PC-9 (cell line): ENCODE data around the gene TRIM24. TPM values are rescaled to one million over a fixed set of nuclear protein-coding genes. Genes with fewer than 3 reads are reported as not detected.
A peak's percentile ranks its signal among the peaks of the same experiment; 100 is the strongest.

Experiments
- BruUV-seq: library from RNA; stranded (reverse); fragments of 400-500 nt; replicated peaks from 2 replicates; lab custom pipeline; 2021; lab: Mats Ljungman, UMichigan
- CTCF ChIA-PET: fragments of 300-600 bp; sonication (Branson Sonifier 250); formaldehyde crosslinking; loops from one replicate; lab custom pipeline; 2022; ENCODE audit warnings: antibody characterized with exemption; lab: Charles Lee
- POLR2A ChIA-PET: fragments of 300-600 bp; sonication (Branson Sonifier 250); formaldehyde crosslinking; loops from one replicate; lab custom pipeline; 2022; ENCODE audit warnings: antibody characterized with exemption; ENCODE audit not compliant: unreplicated experiment; lab: Charles Lee
- DNase-seq, 2 experiments: peaks; one replicate each; pipeline versions ENCODE4 v3.0.0 to v3.0.0-alpha.2; 2015 to 2022; ENCODE audit warnings: mixed read lengths in 1 of 2
- H2AFZ ChIP-seq: fragments of 200-600 bp; sonication (generic); 2 replicates; pipeline ENCODE4 v1.8.1; 2017; ENCODE audit warnings: antibody characterized with exemption
- H3F3A ChIP-seq: fragments of 200-600 bp; sonication (generic); 2 replicates; pipeline ENCODE4 v1.8.1; 2017; ENCODE audit warnings: antibody characterized with exemption, mild to moderate bottlenecking, low read depth; ENCODE audit not compliant: insufficient read depth
- H3K27ac ChIP-seq: fragments of 200-600 bp; sonication (generic); 2 replicates; pipeline ENCODE4 v1.6.1; 2016; ENCODE audit warnings: mixed run types
- H3K27me3 ChIP-seq: fragments of 200-600 bp; sonication (generic); 2 replicates; pipeline ENCODE4 v1.6.1; 2016; ENCODE audit warnings: low read depth, mixed run types; ENCODE audit not compliant: insufficient read depth
- H3K36me3 ChIP-seq: fragments of 200-600 bp; sonication (generic); 2 replicates; pipeline ENCODE4 v1.6.1; 2016; ENCODE audit warnings: low read depth, mixed run types
- H3K4me1 ChIP-seq: fragments of 200-600 bp; sonication (generic); replicated peaks from 2 replicates; pipeline ENCODE4 v1.6.1; 2016; ENCODE audit warnings: mixed run types; ENCODE audit not compliant: insufficient read depth
- H3K4me2 ChIP-seq: fragments of 200-600 bp; sonication (generic); 2 replicates; pipeline ENCODE4 v1.6.1; 2017; ENCODE audit warnings: mixed run types
- H3K4me3 ChIP-seq: fragments of 200-600 bp; sonication (generic); 2 replicates; pipeline ENCODE4 v1.6.1; 2016; ENCODE audit warnings: mixed run types
- H3K79me2 ChIP-seq: fragments of 200-600 bp; sonication (generic); 2 replicates; pipeline ENCODE4 v1.6.1; 2017; ENCODE audit warnings: low read depth, mixed run types
- H3K9me2 ChIP-seq: fragments of 200-600 bp; sonication (generic); 2 replicates; pipeline ENCODE4 v1.8.1; 2017; ENCODE audit warnings: mild to moderate bottlenecking; ENCODE audit not compliant: insufficient read depth
- H3K9me3 ChIP-seq: fragments of 200-600 bp; sonication (generic); 2 replicates; pipeline ENCODE4 v1.8.1; 2016; ENCODE audit warnings: low read depth; ENCODE audit not compliant: insufficient read depth
- H4K20me1 ChIP-seq: fragments of 200-600 bp; sonication (generic); 2 replicates; pipeline ENCODE4 v1.8.1; 2017; ENCODE audit not compliant: insufficient read depth
- EZH2 ChIP-seq: fragments of 200-600 bp; sonication (generic); IDR thresholded peaks from 2 replicates; pipeline ENCODE4 v1.8.0; 2017; ENCODE audit warnings: antibody characterized with exemption, low read depth
- intact Hi-C: fragments of 100-400 bp; cut with micrococcal nuclease; formaldehyde crosslinking; loops from one replicate; pipeline ENCODE4 v1.10.0; 2022; ENCODE audit not compliant: unreplicated experiment
- total RNA-seq: library from RNA; stranded (reverse); gene quantifications from 2 replicates; pipeline ENCODE4 v1.2.3, GENCODE V29; 2021
- TF ChIP-seq, protein P1 (sequence below): fragments of 200-600 bp; sonication (generic); conservative IDR thresholded peaks from 2 replicates; pipeline ENCODE4 v1.6.1; 2017; ENCODE audit warnings: mixed run types, antibody characterized with exemption, mild to moderate bottlenecking, moderate library complexity

Gene TRIM24
- total RNA-seq, 1 experiment from 2014 or later: 20.5 TPM

- Histone ChIP-seq H3F3A (no peaks in the 10 kb centered on the region), H3K4me1 (no peaks in the 10 kb centered on the region), H3K27me3 (no peaks in the 10 kb centered on the region), H2AFZ (no peak overlapping the region), H3K79me2 (no peaks in the 10 kb centered on the region), H3K36me3 (peaks cover 27% of the 10 kb centered on the region), H3K9me2 (0 out of 2 replicates have a peak, but pooled peaks cover 3% of the 10 kb centered on the region), H3K4me2 (no peak overlapping the region), H3K27ac (no peak overlapping the region), H3K9me3 (no peaks in the 10 kb centered on the region), H4K20me1 (no peaks in the 10 kb centered on the region), H3K4me3 (no peak overlapping the region)
- peak in 1 of 2 experiments; percentile 10 for DNase-seq
- no peak for TF ChIP-seq EZH2
- TF ChIP-seq, protein P1, sequence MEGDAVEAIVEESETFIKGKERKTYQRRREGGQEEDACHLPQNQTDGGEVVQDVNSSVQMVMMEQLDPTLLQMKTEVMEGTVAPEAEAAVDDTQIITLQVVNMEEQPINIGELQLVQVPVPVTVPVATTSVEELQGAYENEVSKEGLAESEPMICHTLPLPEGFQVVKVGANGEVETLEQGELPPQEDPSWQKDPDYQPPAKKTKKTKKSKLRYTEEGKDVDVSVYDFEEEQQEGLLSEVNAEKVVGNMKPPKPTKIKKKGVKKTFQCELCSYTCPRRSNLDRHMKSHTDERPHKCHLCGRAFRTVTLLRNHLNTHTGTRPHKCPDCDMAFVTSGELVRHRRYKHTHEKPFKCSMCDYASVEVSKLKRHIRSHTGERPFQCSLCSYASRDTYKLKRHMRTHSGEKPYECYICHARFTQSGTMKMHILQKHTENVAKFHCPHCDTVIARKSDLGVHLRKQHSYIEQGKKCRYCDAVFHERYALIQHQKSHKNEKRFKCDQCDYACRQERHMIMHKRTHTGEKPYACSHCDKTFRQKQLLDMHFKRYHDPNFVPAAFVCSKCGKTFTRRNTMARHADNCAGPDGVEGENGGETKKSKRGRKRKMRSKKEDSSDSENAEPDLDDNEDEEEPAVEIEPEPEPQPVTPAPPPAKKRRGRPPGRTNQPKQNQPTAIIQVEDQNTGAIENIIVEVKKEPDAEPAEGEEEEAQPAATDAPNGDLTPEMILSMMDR: no peak
- intact Hi-C loops: no loop called here
- ChIA-PET CTCF (no interaction called here), POLR2A (interaction anchor here (0.6 kb wide), 1 partner anchor 233 kb away, joined by 3 read pairs; no protein-coding TSS in a partner anchor)
- no TSS peak for BruUV-seq
These were observed 83.7 kb downstream of the TRIM24 start for GRCh38 chr7:138543739-138544138.

DNA sequence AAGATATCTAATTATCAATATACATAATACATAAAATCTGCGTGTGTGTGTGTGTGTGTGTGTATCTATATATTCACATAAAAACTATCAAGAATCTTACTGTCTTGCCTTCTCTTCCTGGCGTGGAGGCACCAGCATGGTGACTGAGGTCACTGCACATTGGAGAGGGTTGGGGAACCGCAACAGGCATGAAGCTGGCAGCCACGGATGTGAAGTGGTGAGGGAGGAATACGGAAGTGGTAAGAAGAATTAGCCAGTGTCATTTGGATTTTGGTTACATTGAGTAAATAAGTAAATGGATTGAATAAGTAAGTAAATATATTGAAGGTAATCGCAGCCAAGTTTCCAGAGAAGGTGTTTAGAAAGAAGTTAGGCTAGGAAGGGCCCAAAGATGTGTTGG is 85.1 kb downstream of the TRIM24 start:
- no peaks in the 10 kb centered on the region for H3K27me3 ChIP-seq
- no peaks in the 10 kb centered on the region for H3K9me3 ChIP-seq
- H3K4me3 ChIP-seq: no peak overlapping the region
- no peaks in the 10 kb centered on the region for H3F3A ChIP-seq
- no peaks in the 10 kb centered on the region for H3K79me2 ChIP-seq
- intact Hi-C loops: no loop called here
- DNase-seq: peak in 1 of 2 experiments; percentile 9
- 0 out of 2 replicates have a peak, but pooled peaks cover 3% of the 10 kb centered on the region for H3K9me2 ChIP-seq
- H4K20me1 ChIP-seq: no peaks in the 10 kb centered on the region
- peaks cover 19% of the 10 kb centered on the region for H3K36me3 ChIP-seq
- no peak overlapping the region for H3K27ac ChIP-seq
- no TSS peak for BruUV-seq
- ChIA-PET CTCF (no interaction called here), POLR2A (no interaction called here)
- H3K4me1 ChIP-seq: no peaks in the 10 kb centered on the region
- TF ChIP-seq, protein P1: no peak
- no peak for TF ChIP-seq EZH2
- no peak overlapping the region for H2AFZ ChIP-seq
- no peak overlapping the region for H3K4me2 ChIP-seq

- H2AFZ ChIP-seq: no peak overlapping the region
- ChIA-PET POLR2A (no interaction called here), CTCF (no interaction called here)
- H3F3A ChIP-seq: no peaks in the 10 kb centered on the region
- H3K27me3 ChIP-seq: no peaks in the 10 kb centered on the region
- 0 out of 2 replicates have a peak, but pooled peaks cover 3% of the 10 kb centered on the region for H3K9me2 ChIP-seq
- H3K36me3 ChIP-seq: peaks cover 18% of the 10 kb centered on the region
- no peak overlapping the region for H3K4me3 ChIP-seq
- H4K20me1 ChIP-seq: no peaks in the 10 kb centered on the region
- H3K9me3 ChIP-seq: no peaks in the 10 kb centered on the region
- no peaks in the 10 kb centered on the region for H3K4me1 ChIP-seq
- intact Hi-C loops: no loop called here
- no TSS peak for BruUV-seq
- no peak for TF ChIP-seq EZH2
- TF ChIP-seq, protein P1: no peak
- H3K4me2 ChIP-seq: no peak overlapping the region
- DNase-seq: peak in 1 of 2 experiments; percentile 22
- no peak overlapping the region for H3K27ac ChIP-seq
- no peaks in the 10 kb centered on the region for H3K79me2 ChIP-seq
These were observed 86.1 kb downstream of the TRIM24 start for GRCh38 chr7:138546064-138546619.
